Hematopoietic multipotent progenitor cell treated with erythropoietin and hydrocortisone succinate and interleukin-3 and kit ligand, for 17 days (in vitro differentiated cells): ENCODE results near the gene LSM7.
A peak's percentile ranks its signal among the peaks of the same experiment; 100 is the strongest.

Experiments
- DNase-seq: peaks from one replicate; pipeline ENCODE4 v3.0.0-alpha.2; 2015; ENCODE audit warnings: low spot score

LSM7 gene

GRCh38 chr19:2338055-2338615 lies 9.7 kb upstream of the LSM7 start:
- DNase-seq: no peak

GRCh38 chr19:2337329-2337707 lies 8.9 kb upstream of the LSM7 start:
- DNase-seq: no peak

- no peak for DNase-seq
Measured at GRCh38 chr19:2336528-2337328, 8.3 kb upstream of the LSM7 start.

- no peak for DNase-seq
Measured at GRCh38 chr19:2335848-2336247, 7.5 kb upstream of the LSM7 start.

- peak; percentile 24 for DNase-seq
Measured at GRCh38 chr19:2334986-2335846, 6.8 kb upstream of the LSM7 start.

GRCh38 chr19:2334426-2334825 lies 6.0 kb upstream of the LSM7 start:
- DNase-seq: no peak

- DNase-seq: no peak
Measured at GRCh38 chr19:2333807-2334211, 5.4 kb upstream of the LSM7 start.

GRCh38 chr19:2333027-2333806 lies 4.8 kb upstream of the LSM7 start:
- DNase-seq: no peak

- DNase-seq: no peak
Measured at GRCh38 chr19:2332341-2333026, 4.1 kb upstream of the LSM7 start.

- DNase-seq: no peak
Measured at GRCh38 chr19:2331601-2332246, 3.3 kb upstream of the LSM7 start.

GRCh38 chr19:2330632-2331284 lies 2.4 kb upstream of the LSM7 start:
- DNase-seq: no peak

GRCh38 chr19:2330255-2330631 lies 1.9 kb upstream of the LSM7 start:
- DNase-seq: no peak

- DNase-seq: no peak
Measured at GRCh38 chr19:2329501-2329916, 1.1 kb upstream of the LSM7 start.

- no peak for DNase-seq
Measured at GRCh38 chr19:2329149-2329478, 728 bp upstream of the LSM7 start.

- DNase-seq: peak; percentile 21
Measured at GRCh38 chr19:2327773-2328400, 499 bp downstream of the LSM7 start.

GRCh38 chr19:2326699-2327360 lies 1.6 kb downstream of the LSM7 start:
- no peak for DNase-seq

GRCh38 chr19:2325281-2326046 lies 2.9 kb downstream of the LSM7 start:
- DNase-seq: no peak

- no peak for DNase-seq
Measured at GRCh38 chr19:2324220-2324948, 4.0 kb downstream of the LSM7 start.
